WTC11 (cell line): ENCODE results near the gene ZBP1. TPM values are rescaled to one million over a fixed set of nuclear protein-coding genes. Genes with fewer than 3 reads are reported as not detected.

ENCODE experiments used
- ATAC-seq: fragments of 200-7000 bp; cut with Tn5 transposase; 2 replicates; pipeline ENCODE4 v1.10.0; 2021; ENCODE audit warnings: mild to moderate bottlenecking, moderate library complexity
- CTCF ChIA-PET: fragments of 300-600 bp; sonication (Branson Sonifier 250); formaldehyde crosslinking; loops from one replicate; lab custom pipeline; 2021; ENCODE audit warnings: antibody characterized with exemption; lab: Charles Lee
- POLR2A ChIA-PET: fragments of 350-600 bp; sonication (Branson Sonifier 250); formaldehyde crosslinking; loops from one replicate; lab custom pipeline; 2021; ENCODE audit warnings: antibody characterized with exemption; lab: Charles Lee
- DNase-seq: peaks from one replicate; pipeline ENCODE4 v3.0.0; 2021; ENCODE audit warnings: low spot score
- H3K27ac Mint-ChIP-seq: 2 replicates; pipeline ENCODE4 v1.8.0; 2021; ENCODE audit warnings: mixed read lengths
- H3K27me3 Mint-ChIP-seq: 2 replicates; pipeline ENCODE4 v1.8.0; 2021; ENCODE audit warnings: low read depth, mild to moderate bottlenecking, moderate library complexity, mixed read lengths
- H3K36me3 Mint-ChIP-seq: 2 replicates; pipeline ENCODE4 v1.8.0; 2021; ENCODE audit warnings: mixed read lengths
- H3K4me1 Mint-ChIP-seq: 2 replicates; pipeline ENCODE4 v1.8.0; 2022; ENCODE audit warnings: mixed read lengths
- H3K4me3 Mint-ChIP-seq: 2 replicates; pipeline ENCODE4 v1.8.0; 2021; ENCODE audit warnings: mild to moderate bottlenecking, moderate library complexity, mixed read lengths
- H3K9me3 Mint-ChIP-seq: 2 replicates; pipeline ENCODE4 v1.8.0; 2021; ENCODE audit warnings: mixed read lengths
- ATF1 ChIP-seq: sonication (generic); formaldehyde crosslinking; IDR thresholded peaks from 2 replicates; pipeline ENCODE4 v1.8.1; 2023; ENCODE audit warnings: mild to moderate bottlenecking, moderate library complexity, missing genetic modification reagents
- CBFB ChIP-seq: sonication (generic); formaldehyde crosslinking; IDR thresholded peaks from 2 replicates; pipeline ENCODE4 v1.8.1; 2022; ENCODE audit warnings: mild to moderate bottlenecking, low read depth, missing genetic modification reagents
- CDX4 ChIP-seq: fragments of 250-450 bp; sonication (Bioruptor Pico); IDR thresholded peaks from 2 replicates; pipeline ENCODE4 v1.9.0; 2021; ENCODE audit warnings: moderate library complexity, mild to moderate bottlenecking, inconsistent platforms, borderline replicate concordance
- ESRRA ChIP-seq: sonication (generic); formaldehyde crosslinking; IDR thresholded peaks from 2 replicates; pipeline ENCODE4 v1.8.1; 2022; ENCODE audit warnings: mild to moderate bottlenecking, missing genetic modification reagents, borderline replicate concordance
- FOXJ3 ChIP-seq: sonication (generic); formaldehyde crosslinking; IDR thresholded peaks from 2 replicates; pipeline ENCODE4 v1.9.0; 2021; ENCODE audit warnings: missing genetic modification reagents, mild to moderate bottlenecking, borderline replicate concordance
- GABPB1 ChIP-seq: sonication (generic); formaldehyde crosslinking; IDR thresholded peaks from 2 replicates; pipeline ENCODE4 v1.8.1; 2023; ENCODE audit warnings: mild to moderate bottlenecking, missing genetic modification reagents
- GTF2I ChIP-seq: fragments of 250-450 bp; sonication (Bioruptor Pico); conservative IDR thresholded peaks from 2 replicates; pipeline ENCODE4 v1.4.0; 2021; ENCODE audit warnings: mild to moderate bottlenecking
- HMGXB4 ChIP-seq: sonication (generic); formaldehyde crosslinking; IDR thresholded peaks from 2 replicates; pipeline ENCODE4 v1.8.1; 2023; ENCODE audit warnings: mild to moderate bottlenecking, moderate library complexity, missing genetic modification reagents
- KAT7 ChIP-seq: sonication (generic); formaldehyde crosslinking; IDR thresholded peaks from 2 replicates; pipeline ENCODE4 v1.8.1; 2023; ENCODE audit warnings: missing genetic modification reagents, mild to moderate bottlenecking, borderline replicate concordance
- MXD4 ChIP-seq: fragments of 250-450 bp; sonication (Bioruptor Pico); IDR thresholded peaks from 2 replicates; pipeline ENCODE4 v1.8.0; 2021; ENCODE audit warnings: mild to moderate bottlenecking, moderate library complexity, borderline replicate concordance
- NR2C2 ChIP-seq: sonication (generic); formaldehyde crosslinking; IDR thresholded peaks from 2 replicates; pipeline ENCODE4 v1.8.0; 2022; ENCODE audit warnings: mild to moderate bottlenecking, missing genetic modification reagents
- TCF7 ChIP-seq: sonication (generic); formaldehyde crosslinking; IDR thresholded peaks from 2 replicates; pipeline ENCODE4 v1.8.0; 2022; ENCODE audit warnings: mild to moderate bottlenecking, low read depth, missing genetic modification reagents, moderate library complexity
- TEAD1 ChIP-seq: sonication (generic); formaldehyde crosslinking; IDR thresholded peaks from 2 replicates; pipeline ENCODE4 v1.8.0; 2022; ENCODE audit warnings: mild to moderate bottlenecking, missing genetic modification reagents
- TP53 ChIP-seq: sonication (generic); formaldehyde crosslinking; IDR thresholded peaks from 2 replicates; pipeline ENCODE4 v1.8.1; 2023; ENCODE audit warnings: mild to moderate bottlenecking, missing genetic modification reagents
- ZNF263 ChIP-seq: sonication (generic); formaldehyde crosslinking; IDR thresholded peaks from 2 replicates; pipeline ENCODE4 v1.8.1; 2022; ENCODE audit warnings: low read depth, mild to moderate bottlenecking, moderate library complexity, missing genetic modification reagents
- ZNF396 ChIP-seq: fragments of 250-450 bp; sonication (Bioruptor Pico); IDR thresholded peaks from 2 replicates; pipeline ENCODE4 v1.8.0; 2021; ENCODE audit warnings: mild to moderate bottlenecking, moderate library complexity, borderline replicate concordance
- ZNF423 ChIP-seq: fragments of 250-450 bp; sonication (Bioruptor Pico); IDR thresholded peaks from 2 replicates; pipeline ENCODE4 v2.1.2; 2022; ENCODE audit warnings: mild to moderate bottlenecking, moderate library complexity
- total RNA-seq: library from RNA; stranded (reverse); gene quantifications from 3 replicates; pipeline ENCODE4 v1.2.3, GENCODE V29; 2021
- TF ChIP-seq, protein P1 (sequence below): sonication (generic); formaldehyde crosslinking; IDR thresholded peaks from 2 replicates; pipeline ENCODE4 v1.8.1; 2023; ENCODE audit warnings: mild to moderate bottlenecking, missing genetic modification reagents
- TF ChIP-seq, protein P2 (sequence below): fragments of 250-450 bp; sonication (Bioruptor Pico); IDR thresholded peaks from 2 replicates; pipeline ENCODE4 v1.9.0; 2021; ENCODE audit warnings: mild to moderate bottlenecking

Gene ZBP1
- total RNA-seq, 1 experiment from 2014 or later, result not detected

GRCh38 chr20:57658833-57659516 lies 38.7 kb upstream of the ZBP1 start:
- peaks cover 23% of the 10 kb centered on the region; the same call in 1 of the 2 replicates for H3K36me3 Mint-ChIP-seq
- H3K4me3 Mint-ChIP-seq, result no peak overlapping the region
- TF ChIP-seq MXD4, result no peak
- TF ChIP-seq TP53 (CRISPR knock-in tag), result no peak
- no peak for TF ChIP-seq TEAD1 (CRISPR knock-in tag)
- no peak for TF ChIP-seq ZNF423 (CRISPR knock-in tag)
- TF ChIP-seq, all 79 proteins: peak for 0
- peak; percentile 9 for DNase-seq
- no peaks in the 10 kb centered on the region for H3K9me3 Mint-ChIP-seq
- no peaks in the 10 kb centered on the region for H3K27me3 Mint-ChIP-seq
- peaks cover 35% of the 10 kb centered on the region for H3K4me1 Mint-ChIP-seq
- CTCF ChIA-PET, result interaction anchor here (1.3 to 1.5 kb wide), 2 partner anchors 35 to 36 kb away, joined by 5 read pairs; no protein-coding TSS in a partner anchor
- peak overlapping the region; percentile 49; the same call in 1 of the 2 replicates for H3K27ac Mint-ChIP-seq
- ATAC-seq, result no peak
- POLR2A ChIA-PET, result no interaction called here

- Mint-ChIP-seq H3K9me3 (no peaks in the 10 kb centered on the region), H3K27me3 (no peaks in the 10 kb centered on the region), H3K4me1 (peaks cover 35% of the 10 kb centered on the region), H3K36me3 (peaks cover 23% of the 10 kb centered on the region; the same call in 1 of the 2 replicates), H3K27ac (no peak overlapping the region), H3K4me3 (no peak overlapping the region)
- ChIA-PET POLR2A (no interaction called here), CTCF (interaction anchor here (1.5 kb wide), 1 partner anchor 36 kb away, joined by 5 read pairs; no protein-coding TSS in a partner anchor)
- TF ChIP-seq MXD4 (no peak), ZNF263 (CRISPR knock-in tag) (no peak), NR2C2 (no peak), GABPB1 (no peak), TCF7 (CRISPR knock-in tag) (no peak), ATF1 (no peak), TEAD1 (CRISPR knock-in tag) (no peak), CDX4 (CRISPR knock-in tag) (no peak), FOXJ3 (CRISPR knock-in tag) (no peak), KAT7 (no peak), HMGXB4 (no peak), ZNF396 (no peak), ZNF423 (CRISPR knock-in tag) (no peak), GTF2I (CRISPR knock-in tag) (no peak), ESRRA (CRISPR knock-in tag) (no peak), CBFB (no peak)
- TF ChIP-seq, protein P1, sequence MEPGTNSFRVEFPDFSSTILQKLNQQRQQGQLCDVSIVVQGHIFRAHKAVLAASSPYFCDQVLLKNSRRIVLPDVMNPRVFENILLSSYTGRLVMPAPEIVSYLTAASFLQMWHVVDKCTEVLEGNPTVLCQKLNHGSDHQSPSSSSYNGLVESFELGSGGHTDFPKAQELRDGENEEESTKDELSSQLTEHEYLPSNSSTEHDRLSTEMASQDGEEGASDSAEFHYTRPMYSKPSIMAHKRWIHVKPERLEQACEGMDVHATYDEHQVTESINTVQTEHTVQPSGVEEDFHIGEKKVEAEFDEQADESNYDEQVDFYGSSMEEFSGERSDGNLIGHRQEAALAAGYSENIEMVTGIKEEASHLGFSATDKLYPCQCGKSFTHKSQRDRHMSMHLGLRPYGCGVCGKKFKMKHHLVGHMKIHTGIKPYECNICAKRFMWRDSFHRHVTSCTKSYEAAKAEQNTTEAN (CRISPR knock-in tag), result no peak
- TF ChIP-seq, protein P2, sequence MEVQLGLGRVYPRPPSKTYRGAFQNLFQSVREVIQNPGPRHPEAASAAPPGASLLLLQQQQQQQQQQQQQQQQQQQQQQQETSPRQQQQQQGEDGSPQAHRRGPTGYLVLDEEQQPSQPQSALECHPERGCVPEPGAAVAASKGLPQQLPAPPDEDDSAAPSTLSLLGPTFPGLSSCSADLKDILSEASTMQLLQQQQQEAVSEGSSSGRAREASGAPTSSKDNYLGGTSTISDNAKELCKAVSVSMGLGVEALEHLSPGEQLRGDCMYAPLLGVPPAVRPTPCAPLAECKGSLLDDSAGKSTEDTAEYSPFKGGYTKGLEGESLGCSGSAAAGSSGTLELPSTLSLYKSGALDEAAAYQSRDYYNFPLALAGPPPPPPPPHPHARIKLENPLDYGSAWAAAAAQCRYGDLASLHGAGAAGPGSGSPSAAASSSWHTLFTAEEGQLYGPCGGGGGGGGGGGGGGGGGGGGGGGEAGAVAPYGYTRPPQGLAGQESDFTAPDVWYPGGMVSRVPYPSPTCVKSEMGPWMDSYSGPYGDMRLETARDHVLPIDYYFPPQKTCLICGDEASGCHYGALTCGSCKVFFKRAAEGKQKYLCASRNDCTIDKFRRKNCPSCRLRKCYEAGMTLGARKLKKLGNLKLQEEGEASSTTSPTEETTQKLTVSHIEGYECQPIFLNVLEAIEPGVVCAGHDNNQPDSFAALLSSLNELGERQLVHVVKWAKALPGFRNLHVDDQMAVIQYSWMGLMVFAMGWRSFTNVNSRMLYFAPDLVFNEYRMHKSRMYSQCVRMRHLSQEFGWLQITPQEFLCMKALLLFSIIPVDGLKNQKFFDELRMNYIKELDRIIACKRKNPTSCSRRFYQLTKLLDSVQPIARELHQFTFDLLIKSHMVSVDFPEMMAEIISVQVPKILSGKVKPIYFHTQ (CRISPR knock-in tag), result no peak
- no peak for ATAC-seq
- no peak for DNase-seq
Observed at GRCh38 chr20:57658447-57658832, 38.2 kb upstream of the ZBP1 start.
